GM23338 (cell line): ENCODE data around the gene ZNF496.

ENCODE experiments used
- EZH2 ChIP-seq: fragments of 200-600 bp; sonication (generic); IDR thresholded peaks from one replicate; pipeline ENCODE4 v1.8.0; 2017; ENCODE audit warnings: antibody characterized with exemption, mild to moderate bottlenecking, low read depth; ENCODE audit not compliant: unreplicated experiment
- POLR2AphosphoS5 ChIP-seq: IDR thresholded peaks from 2 replicates; pipeline ENCODE4 v1.6.1; 2016; ENCODE audit warnings: antibody characterized with exemption, low read depth
- TF ChIP-seq, protein P1 (sequence below), 2 experiments: fragments of 200-600 bp in 1 of 2; sonication (generic) in 1 of 2; conservative IDR thresholded peaks; 2 replicates each; pipeline versions ENCODE4 v1.5.1 to v1.6.1; 2016 to 2017; ENCODE audit warnings: antibody characterized with exemption in 2 of 2, low read depth in 2 of 2, mild to moderate bottlenecking in 2 of 2, moderate library complexity in 1 of 2

DNA sequence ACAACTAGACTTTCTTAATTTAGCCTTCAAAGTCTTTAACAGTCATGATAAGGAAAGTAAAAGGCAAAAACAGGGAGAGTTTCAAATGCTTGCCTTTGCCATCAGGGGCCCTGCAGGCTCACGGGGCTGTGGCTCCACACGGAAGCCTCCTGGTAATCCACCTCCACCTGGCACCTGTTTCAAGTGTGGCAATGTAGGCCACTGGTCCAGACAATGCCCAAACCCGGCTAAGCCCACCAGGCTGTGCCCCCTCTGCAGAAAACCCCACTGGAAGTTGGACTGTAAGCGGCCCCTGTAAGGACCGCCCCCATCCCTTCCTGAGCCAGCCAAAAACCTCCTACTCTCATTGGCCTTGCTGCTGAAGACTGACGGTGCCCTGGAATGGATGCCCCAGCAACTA, 43.3 kb downstream of the ZNF496 start:
- TF ChIP-seq, protein P1, sequence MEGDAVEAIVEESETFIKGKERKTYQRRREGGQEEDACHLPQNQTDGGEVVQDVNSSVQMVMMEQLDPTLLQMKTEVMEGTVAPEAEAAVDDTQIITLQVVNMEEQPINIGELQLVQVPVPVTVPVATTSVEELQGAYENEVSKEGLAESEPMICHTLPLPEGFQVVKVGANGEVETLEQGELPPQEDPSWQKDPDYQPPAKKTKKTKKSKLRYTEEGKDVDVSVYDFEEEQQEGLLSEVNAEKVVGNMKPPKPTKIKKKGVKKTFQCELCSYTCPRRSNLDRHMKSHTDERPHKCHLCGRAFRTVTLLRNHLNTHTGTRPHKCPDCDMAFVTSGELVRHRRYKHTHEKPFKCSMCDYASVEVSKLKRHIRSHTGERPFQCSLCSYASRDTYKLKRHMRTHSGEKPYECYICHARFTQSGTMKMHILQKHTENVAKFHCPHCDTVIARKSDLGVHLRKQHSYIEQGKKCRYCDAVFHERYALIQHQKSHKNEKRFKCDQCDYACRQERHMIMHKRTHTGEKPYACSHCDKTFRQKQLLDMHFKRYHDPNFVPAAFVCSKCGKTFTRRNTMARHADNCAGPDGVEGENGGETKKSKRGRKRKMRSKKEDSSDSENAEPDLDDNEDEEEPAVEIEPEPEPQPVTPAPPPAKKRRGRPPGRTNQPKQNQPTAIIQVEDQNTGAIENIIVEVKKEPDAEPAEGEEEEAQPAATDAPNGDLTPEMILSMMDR (conservative IDR thresholded peaks at IDR 0.05; ENCODE audit: low read depth in 2 of 2): no peak
- TF ChIP-seq EZH2 (no peak), POLR2AphosphoS5 (no peak)
